ENCODE data around the gene TNRC18. TPM values are rescaled to one million over a fixed set of nuclear protein-coding genes. Genes with fewer than 3 reads are reported as not detected.

The TNRC18 gene
- polyA plus RNA-seq, 4 donors, result 97.6 to 145 (median 131) TPM

- DNase-seq (ENCODE audit: low read depth in 4 of 4, low spot score in 2 of 4), result no peak
Measured at GRCh38 chr7:5430612-5430947, 6.9 kb upstream of the TNRC18 start.

GRCh38 chr7:5429857-5430611 lies 6.4 kb upstream of the TNRC18 start:
- no peak for DNase-seq (ENCODE audit: low read depth in 4 of 4, low spot score in 2 of 4)

- DNase-seq (ENCODE audit: low read depth in 4 of 4, low spot score in 2 of 4), result no peak
Measured at GRCh38 chr7:5429253-5429856, 5.7 kb upstream of the TNRC18 start.

- DNase-seq (ENCODE audit: low read depth in 4 of 4, low spot score in 2 of 4), result no peak
Measured at GRCh38 chr7:5428478-5429252, 5.0 kb upstream of the TNRC18 start.

GRCh38 chr7:5426226-5426475 lies 2.5 kb upstream of the TNRC18 start:
- no peak for DNase-seq (ENCODE audit: low read depth in 4 of 4, low spot score in 2 of 4)

GRCh38 chr7:5425507-5426225 lies 2.0 kb upstream of the TNRC18 start:
- DNase-seq (ENCODE audit: low read depth in 4 of 4, low spot score in 2 of 4), result peak in 2 of 4 donors; percentile 90 to 96

- no peak for DNase-seq (ENCODE audit: low read depth in 4 of 4, low spot score in 2 of 4)
Measured at GRCh38 chr7:5424749-5425506, 1.3 kb upstream of the TNRC18 start.

- DNase-seq (ENCODE audit: low read depth in 4 of 4, low spot score in 2 of 4), result peak; percentile 94 to 99 (median 99)
Measured at GRCh38 chr7:5423976-5424748, 528 bp upstream of the TNRC18 start.

- DNase-seq (ENCODE audit: low read depth in 4 of 4, low spot score in 2 of 4), result no peak
Measured at GRCh38 chr7:5422396-5423305, 983 bp downstream of the TNRC18 start.

- no peak for DNase-seq (ENCODE audit: low read depth in 4 of 4, low spot score in 2 of 4)
Measured at GRCh38 chr7:5421714-5422395, 1.8 kb downstream of the TNRC18 start.

GRCh38 chr7:5420881-5421713 lies 2.5 kb downstream of the TNRC18 start:
- DNase-seq (ENCODE audit: low read depth in 4 of 4, low spot score in 2 of 4), result no peak

GRCh38 chr7:5420067-5420880 lies 3.4 kb downstream of the TNRC18 start:
- no peak for DNase-seq (ENCODE audit: low read depth in 4 of 4, low spot score in 2 of 4)

GRCh38 chr7:5419539-5420066 lies 4.0 kb downstream of the TNRC18 start:
- DNase-seq (ENCODE audit: low read depth in 4 of 4, low spot score in 2 of 4), result no peak

GRCh38 chr7:5418285-5418582 lies 5.4 kb downstream of the TNRC18 start:
- DNase-seq (ENCODE audit: low read depth in 4 of 4, low spot score in 2 of 4), result no peak

GRCh38 chr7:5417106-5418071 lies 6.2 kb downstream of the TNRC18 start:
- no peak for DNase-seq (ENCODE audit: low read depth in 4 of 4, low spot score in 2 of 4)

All from left renal cortex interstitium (tissue), 4 donors.